Small intestine (tissue), 7 donors: ENCODE data around the gene CTSW. TPM values are rescaled to one million over a fixed set of nuclear protein-coding genes. Genes with fewer than 3 reads are reported as not detected.

ENCODE experiments used
- DNase-seq, 2 donors: peaks; one replicate each; pipeline versions ENCODE4 v3.0.0 to v3.0.0-alpha.2; 2013
- FAIRE-seq: peaks from 2 replicates; lab custom pipeline; 2012; peaks lifted over from hg19 to GRCh38; lab: Jason Lieb, UNC
- H3K27ac ChIP-seq, 3 donors: one replicate each; pipeline ENCODE4 v1.5.1; 2013; ENCODE audit warnings: low read length in 2 of 3, mild to moderate bottlenecking in 2 of 3, control low read depth in 1 of 3, inconsistent platforms in 1 of 3, low read depth in 1 of 3, moderate library complexity in 1 of 3
- H3K27me3 ChIP-seq, 3 donors: one replicate each; pipeline ENCODE4 v1.6.1; 2013; ENCODE audit warnings: low read length in 3 of 3, inconsistent platforms in 1 of 3; ENCODE audit not compliant: control insufficient read depth in 3 of 3, insufficient read depth in 3 of 3
- H3K36me3 ChIP-seq, 3 donors: one replicate each; pipeline ENCODE4 v1.6.1; 2013; ENCODE audit warnings: low read length in 3 of 3, inconsistent platforms in 1 of 3, low read depth in 1 of 3, mild to moderate bottlenecking in 1 of 3, moderate library complexity in 1 of 3; ENCODE audit not compliant: control insufficient read depth in 3 of 3, insufficient read depth in 2 of 3
- H3K4me1 ChIP-seq, 3 donors: one replicate each; pipeline ENCODE4 v1.6.1; 2013; ENCODE audit warnings: low read length in 2 of 3, inconsistent platforms in 1 of 3, low read depth in 1 of 3, mild to moderate bottlenecking in 1 of 3, moderate library complexity in 1 of 3; ENCODE audit not compliant: control insufficient read depth in 3 of 3, insufficient read depth in 2 of 3
- H3K4me3 ChIP-seq, 3 donors: one replicate each; pipeline ENCODE4 v1.5.1; 2013; ENCODE audit warnings: low read length in 3 of 3, control low read depth in 1 of 3, inconsistent platforms in 1 of 3, low read depth in 1 of 3, mild to moderate bottlenecking in 1 of 3, moderate library complexity in 1 of 3
- H3K9me3 ChIP-seq, 2 donors: one replicate each; pipeline ENCODE4 v1.6.1; 2013; ENCODE audit warnings: low read depth in 1 of 2, low read length in 1 of 2; ENCODE audit not compliant: control insufficient read depth in 2 of 2, insufficient read depth in 1 of 2
- WGBS, 3 donors: extraction: QIAGEN DNeasy Blood & Tissue Kit; methylation state at CpG; one replicate each; pipeline ENCODE4 v1.1.7; 2013; 5-methylcytosine and 5-hydroxymethylcytosine counted together
- polyA plus RNA-seq, 4 donors: library from polyadenylated mRNA; stranded (reverse) in 3 of 4; unstranded in 1 of 4; fragments of 200-250 nt in 3 of 4; fragments of 120-200 nt in 1 of 4; gene quantifications; one replicate each; pipeline versions ENCODE4 v1.2.1 to v1.2.3, GENCODE V29; 2013
- donor health status: healthy with polysubstance abuse.
- donor health status: control.
- donor health status: control.
- donor health status: Bipolar disorder and iron deficiency.
- donor health status: healthy.

Gene CTSW
- polyA plus RNA-seq, 4 donors = 0.43 to 3.5 (median 1.1) TPM

DNA sequence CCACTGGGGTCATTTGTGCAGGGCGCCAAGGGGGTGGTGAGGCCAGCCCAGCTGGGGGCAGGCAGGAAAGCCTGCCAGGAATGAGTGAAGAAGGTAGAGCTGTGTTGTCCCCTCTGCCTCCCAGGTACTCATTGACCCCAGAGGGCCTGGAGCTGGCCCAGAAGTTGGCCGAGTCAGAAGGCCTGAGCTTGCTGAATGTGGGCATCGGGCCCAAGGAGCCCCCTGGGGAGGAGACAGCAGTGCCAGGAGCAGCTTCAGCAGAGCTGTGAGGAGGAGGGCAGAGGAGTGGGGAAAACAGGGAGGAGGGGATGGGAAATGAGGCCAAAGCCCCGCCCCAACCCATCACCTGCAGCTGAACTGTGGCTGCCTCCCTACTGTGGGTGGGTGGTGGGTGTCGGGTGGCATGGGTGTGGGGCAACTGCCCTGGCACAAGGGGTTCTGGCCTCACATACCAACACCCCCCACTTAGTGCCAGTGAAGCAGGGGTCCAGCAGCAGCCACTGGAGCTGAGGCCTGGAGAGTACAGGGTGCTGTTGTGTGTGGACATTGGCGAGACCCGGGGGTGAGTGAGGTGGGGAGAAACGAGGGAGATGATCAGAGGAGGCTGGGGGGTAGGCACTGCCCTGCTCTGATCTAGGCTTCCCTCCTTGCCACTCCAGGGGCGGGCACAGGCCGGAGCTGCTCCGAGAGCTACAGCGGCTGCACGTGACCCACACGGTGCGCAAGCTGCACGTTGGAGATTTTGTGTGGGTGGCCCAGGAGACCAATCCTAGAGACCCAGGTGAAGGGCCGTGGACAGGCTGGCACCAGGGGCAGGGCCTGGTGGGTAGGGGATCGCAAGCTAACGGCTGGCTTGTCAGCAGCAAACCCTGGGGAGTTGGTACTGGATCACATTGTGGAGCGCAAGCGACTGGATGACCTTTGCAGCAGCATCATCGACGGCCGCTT is 16.4 kb upstream of the CTSW start:
- Histone ChIP-seq H3K27me3 (no peaks in the 10 kb centered on the region), H3K4me1 (peaks cover 0 to 29% (median 3%) of the 10 kb centered on the region in 3 donors), H3K9me3 (no peaks in the 10 kb centered on the region), H3K36me3 (peaks cover 16 to 70% (median 23%) of the 10 kb centered on the region in 3 donors), H3K27ac (no peak overlapping the region), H3K4me3 (no peak overlapping the region)
- DNase-seq = no peak
- FAIRE-seq = no peak
- WGBS, 3 donors = 91 to 95% (median 93%) methylated on average over 21 to 24 of the region's 24 CpGs

DNA sequence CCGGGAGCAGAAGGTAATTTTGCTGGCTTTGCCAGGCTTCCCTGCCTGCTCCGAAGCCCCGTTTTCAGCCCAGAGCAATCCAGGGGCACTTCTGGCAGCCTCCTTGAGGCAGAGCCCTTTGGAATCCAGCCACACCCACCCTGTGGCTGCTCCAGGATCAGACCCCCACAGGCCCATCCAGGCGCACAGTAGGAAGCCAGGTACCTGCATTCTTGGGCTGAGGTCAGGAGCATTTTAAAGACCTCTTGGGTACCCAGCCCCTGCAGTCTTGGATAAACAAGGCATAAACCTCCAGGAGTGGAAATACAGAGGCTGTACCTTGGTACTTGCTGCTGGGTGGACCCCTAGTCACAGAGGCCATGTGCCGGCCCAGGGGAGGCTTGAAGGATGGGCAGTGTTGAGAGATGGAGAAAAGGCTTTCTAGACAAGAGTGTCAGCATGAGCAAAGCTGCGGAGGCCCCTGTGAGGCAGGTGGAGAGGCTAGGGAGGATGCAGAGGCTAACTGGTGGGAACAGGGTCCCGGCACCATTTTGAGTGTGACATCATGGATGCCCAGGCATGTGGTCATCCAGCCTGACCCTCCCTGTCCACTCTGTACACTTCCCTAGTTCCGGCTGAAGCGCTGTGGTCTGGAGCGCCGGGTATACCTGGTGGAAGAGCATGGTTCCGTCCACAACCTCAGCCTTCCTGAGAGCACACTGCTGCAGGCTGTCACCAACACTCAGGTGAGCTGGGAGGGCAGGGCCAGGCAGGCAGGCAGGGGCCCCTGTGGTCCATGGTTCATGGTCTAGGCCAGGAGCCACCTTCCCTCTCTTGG is 15.5 kb upstream of the CTSW start:
- H3K27ac ChIP-seq = no peak overlapping the region
- peaks cover 16 to 78% (median 23%) of the 10 kb centered on the region in 3 donors for H3K36me3 ChIP-seq
- WGBS, 3 donors = 88 to 95% (median 89%) methylated on average over 11 to 12 of the region's 12 CpGs
- no peak for FAIRE-seq
- no peak for DNase-seq
- no peaks in the 10 kb centered on the region for H3K27me3 ChIP-seq
- no peaks in the 10 kb centered on the region for H3K9me3 ChIP-seq
- H3K4me1 ChIP-seq = peaks cover 0 to 22% (median 3%) of the 10 kb centered on the region in 3 donors
- H3K4me3 ChIP-seq = no peak overlapping the region

DNA sequence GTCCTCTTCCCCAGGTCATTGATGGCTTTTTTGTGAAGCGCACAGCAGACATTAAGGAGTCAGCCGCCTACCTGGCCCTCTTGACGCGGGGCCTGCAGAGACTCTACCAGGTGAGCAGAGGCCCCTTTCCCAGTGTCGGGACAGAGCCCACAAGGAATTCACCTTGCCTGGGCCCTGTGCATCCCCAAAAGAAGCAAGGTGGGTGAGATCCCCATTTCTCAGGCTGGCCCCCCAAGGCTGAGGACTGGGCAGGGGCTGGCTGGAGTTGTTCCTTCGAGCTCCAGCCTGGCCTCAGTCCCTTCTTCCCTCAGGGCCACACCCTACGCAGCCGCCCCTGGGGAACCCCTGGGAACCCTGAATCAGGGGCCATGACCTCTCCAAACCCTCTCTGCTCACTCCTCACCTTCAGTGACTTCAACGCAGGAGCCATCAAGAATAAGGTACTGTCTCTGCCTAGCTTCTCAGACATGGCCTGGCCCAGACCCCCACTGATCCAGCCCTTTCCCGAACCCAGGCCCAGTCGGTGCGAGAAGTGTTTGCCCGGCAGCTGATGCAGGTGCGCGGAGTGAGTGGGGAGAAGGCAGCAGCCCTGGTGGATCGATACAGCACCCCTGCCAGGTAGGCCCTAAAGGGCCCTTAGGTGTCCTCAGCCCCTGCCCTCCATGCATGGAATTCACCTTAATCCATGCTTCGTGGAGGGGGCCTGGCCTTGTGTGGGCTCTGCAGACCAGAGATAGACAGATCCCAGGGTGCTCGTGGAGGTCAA is 14.7 kb upstream of the CTSW start:
- no peak overlapping the region for H3K4me3 ChIP-seq
- 90 to 93% (median 90%) methylated on average over 17 to 18 of the region's 18 CpGs for WGBS, 3 donors
- DNase-seq (no peak), FAIRE-seq (no peak)
- peaks cover 0 to 16% (median 3%) of the 10 kb centered on the region in 3 donors for H3K4me1 ChIP-seq
- H3K9me3 ChIP-seq = no peaks in the 10 kb centered on the region
- H3K27ac ChIP-seq = no peak overlapping the region
- H3K36me3 ChIP-seq = peaks cover 16 to 84% (median 23%) of the 10 kb centered on the region in 3 donors
- H3K27me3 ChIP-seq = no peaks in the 10 kb centered on the region

DNA sequence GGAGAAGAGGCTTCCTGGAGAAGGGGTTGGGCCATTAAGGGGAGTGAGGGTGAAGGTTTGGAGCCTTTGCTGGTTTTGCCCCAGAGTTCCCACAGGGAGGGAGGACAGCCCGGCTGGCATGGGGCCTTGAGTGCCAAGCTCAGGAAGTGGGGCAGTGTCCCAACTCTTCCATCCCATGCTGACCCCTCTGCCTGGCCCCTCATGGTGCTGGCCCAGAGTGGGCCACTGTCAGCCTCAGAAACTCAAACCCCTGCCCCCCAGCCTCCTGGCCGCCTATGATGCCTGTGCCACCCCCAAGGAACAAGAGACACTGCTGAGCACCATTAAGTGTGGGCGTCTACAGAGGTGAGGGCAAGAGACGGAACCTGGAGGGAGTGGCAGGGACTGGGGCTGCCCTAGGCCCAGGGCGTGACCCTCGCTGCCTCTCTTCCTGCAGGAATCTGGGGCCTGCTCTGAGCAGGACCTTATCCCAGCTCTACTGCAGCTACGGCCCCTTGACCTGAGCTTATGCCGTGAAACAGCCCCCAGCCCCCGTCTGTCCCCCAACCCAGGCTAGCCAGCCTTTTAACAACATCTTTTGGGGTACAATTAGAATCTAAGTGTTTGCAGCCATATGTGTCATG is 14.0 kb upstream of the CTSW start:
- FAIRE-seq (no peak), DNase-seq (no peak)
- H3K4me3 ChIP-seq = no peak overlapping the region
- WGBS, 3 donors = 85 to 86% (median 85%) methylated on average over 9 of the region's 9 CpGs
- no peak overlapping the region for H3K27ac ChIP-seq
- H3K27me3 ChIP-seq = peaks cover 0 to 3% (median 0%) of the 10 kb centered on the region in 3 donors
- H3K9me3 ChIP-seq = no peaks in the 10 kb centered on the region
- H3K4me1 ChIP-seq = peaks cover 0 to 13% (median 3%) of the 10 kb centered on the region in 3 donors
- H3K36me3 ChIP-seq = peaks cover 16 to 90% (median 23%) of the 10 kb centered on the region in 3 donors

DNA sequence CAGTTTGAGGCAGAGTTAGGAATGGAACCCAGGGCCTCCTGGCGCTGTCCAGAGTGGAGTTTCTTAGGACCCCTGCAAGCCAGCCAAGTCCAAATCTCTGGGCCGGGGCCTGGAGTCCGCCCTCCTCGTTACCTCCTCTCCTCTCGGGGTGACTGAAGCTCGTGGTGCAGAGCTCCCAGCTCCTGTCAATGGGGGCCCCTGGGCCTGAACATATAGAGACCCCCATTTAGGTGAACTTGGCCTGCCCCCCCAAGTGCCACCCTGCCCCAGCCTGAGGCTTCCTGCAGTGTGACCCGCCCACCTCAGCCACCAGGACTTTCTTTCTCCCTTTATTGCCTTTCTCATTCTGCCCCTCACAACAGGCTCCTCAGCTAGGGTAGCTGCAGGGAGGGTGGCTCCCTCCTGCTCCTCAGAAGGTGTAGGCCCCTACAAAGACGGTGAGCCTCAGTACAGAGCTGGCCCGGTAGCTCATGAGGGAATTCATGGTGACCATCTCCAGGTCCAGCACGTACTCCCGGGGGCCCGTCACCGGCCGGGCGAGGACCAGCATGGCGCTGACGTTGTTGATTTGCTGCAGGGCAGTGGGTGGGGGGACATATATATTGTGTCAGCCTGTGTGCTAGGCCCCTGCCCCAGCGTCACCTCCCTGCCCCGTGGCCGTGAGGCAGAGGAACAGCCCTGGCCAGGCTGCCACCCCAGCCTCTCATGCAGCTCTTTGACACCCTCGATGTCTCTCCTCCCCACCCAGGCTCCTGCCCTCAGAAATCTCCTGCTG is 12.9 kb upstream of the CTSW start:
- FAIRE-seq = no peak
- no peaks in the 10 kb centered on the region for H3K9me3 ChIP-seq
- no peak overlapping the region for H3K4me3 ChIP-seq
- no peak for DNase-seq
- WGBS, 3 donors = 87 to 91% (median 91%) methylated on average over 21 of the region's 21 CpGs
- H3K4me1 ChIP-seq = peaks cover 0 to 8% (median under 1%) of the 10 kb centered on the region in 3 donors
- peaks cover 16 to 87% (median 23%) of the 10 kb centered on the region in 3 donors for H3K36me3 ChIP-seq
- H3K27ac ChIP-seq = no peak overlapping the region
- peaks cover 0 to 3% (median 0%) of the 10 kb centered on the region in 3 donors for H3K27me3 ChIP-seq

DNA sequence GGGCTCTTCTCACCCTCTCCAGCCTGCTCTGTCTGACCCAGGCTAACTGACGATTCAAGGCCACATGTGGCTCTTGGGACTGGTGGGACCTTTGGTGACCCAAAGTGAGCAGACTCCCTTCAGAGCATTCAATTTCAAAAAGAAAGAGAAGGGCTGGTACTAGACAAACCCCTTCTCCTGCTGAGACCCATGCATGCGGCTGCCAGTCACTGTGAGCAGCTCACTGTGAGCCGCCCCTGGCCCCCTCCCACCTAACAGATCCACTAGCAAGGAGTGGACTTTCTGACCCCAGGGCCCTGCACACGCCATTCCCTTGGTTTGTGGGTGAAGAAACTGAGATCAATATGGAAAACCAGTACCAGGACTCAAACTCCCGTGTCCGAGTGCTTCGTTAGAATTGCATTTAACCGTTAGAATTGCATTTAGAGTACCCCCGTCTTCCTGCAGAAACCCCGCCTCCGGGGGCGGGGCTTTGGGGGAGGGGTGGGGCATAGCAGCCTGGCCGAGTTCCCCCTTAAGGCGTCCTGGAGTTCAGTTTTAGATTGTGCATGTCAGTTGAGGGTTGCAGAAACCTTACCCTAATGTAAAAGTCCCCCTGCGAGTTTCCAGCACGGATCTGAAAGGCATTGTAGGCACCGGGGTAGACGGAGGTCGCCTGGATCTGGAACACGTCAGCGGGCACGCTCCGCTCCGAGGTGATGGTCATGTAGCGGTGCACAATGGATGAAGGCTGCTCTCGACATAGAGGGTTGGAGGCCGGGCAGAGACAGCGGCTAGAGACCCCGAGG is 12.2 kb upstream of the CTSW start:
- Histone ChIP-seq H3K27me3 (peaks cover 0 to 6% (median 0%) of the 10 kb centered on the region in 3 donors), H3K36me3 (peaks cover 16 to 79% (median 23%) of the 10 kb centered on the region in 3 donors), H3K27ac (no peak overlapping the region), H3K4me1 (peaks cover 0 to 3% (median 0%) of the 10 kb centered on the region in 3 donors), H3K9me3 (no peaks in the 10 kb centered on the region), H3K4me3 (no peak overlapping the region)
- DNase-seq = no peak
- 66 to 79% (median 74%) methylated on average over 29 of the region's 29 CpGs for WGBS, 3 donors
- no peak for FAIRE-seq
